Sigmoid colon (tissue), 7 donors: ENCODE results near the gene CYP46A1. TPM values are rescaled to one million over a fixed set of nuclear protein-coding genes. Genes with fewer than 3 reads are reported as not detected.

Experiments used
- DNase-seq: peaks from one replicate; pipeline ENCODE4 v3.0.0-alpha.2; 2019
- H3K27ac ChIP-seq, 4 donors: fragments of 200-600 bp; sonication (generic); one replicate each; pipeline ENCODE4 v1.5.1; 2016 to 2019; ENCODE audit warnings: mild to moderate bottlenecking in 1 of 4
- H3K27me3 ChIP-seq, 3 donors: fragments of 200-600 bp; sonication (generic); one replicate each; pipeline ENCODE4 v1.5.1; 2019; ENCODE audit warnings: mild to moderate bottlenecking in 1 of 3
- H3K36me3 ChIP-seq, 4 donors: fragments of 200-600 bp; sonication (generic); one replicate each; pipeline ENCODE4 v1.5.1; 2016 to 2019
- H3K4me1 ChIP-seq, 4 donors: fragments of 200-600 bp; sonication (generic); one replicate each; pipeline ENCODE4 v1.5.1; 2017 to 2019
- H3K4me3 ChIP-seq, 4 donors: fragments of 200-600 bp; sonication (generic); one replicate each; pipeline ENCODE4 v1.5.1; 2017 to 2019; ENCODE audit warnings: mild to moderate bottlenecking in 2 of 4, moderate library complexity in 1 of 4
- H3K9me3 ChIP-seq, 4 donors: fragments of 200-600 bp in 3 of 4; sonication (generic) in 3 of 4; one replicate each; pipeline versions ENCODE4 v1.5.1 to v1.6.1; 2013 to 2019
- CTCF ChIP-seq, 4 experiments: fragments of 450-650 bp in 3 of 4; fragments of 200-600 bp in 1 of 4; IDR thresholded peaks; one replicate each; pipeline ENCODE4 v1.5.1; 2016 to 2019; ENCODE audit warnings: antibody characterized with exemption in 4 of 4, mild to moderate bottlenecking in 3 of 4, moderate library complexity in 2 of 4
- EP300 ChIP-seq, 4 donors: sonication (generic); formaldehyde crosslinking; IDR thresholded peaks; one replicate each; pipeline ENCODE4 v1.6.1; 2017; ENCODE audit warnings: antibody characterized with exemption in 4 of 4
- POLR2A ChIP-seq, 2 donors: fragments of 450-650 bp; IDR thresholded peaks; one replicate each; pipeline ENCODE4 v1.6.1; 2016; ENCODE audit warnings: antibody characterized with exemption in 2 of 2, mild to moderate bottlenecking in 2 of 2, moderate library complexity in 2 of 2
- POLR2AphosphoS5 ChIP-seq, 4 donors: sonication (generic); formaldehyde crosslinking; IDR thresholded peaks; one replicate each; pipeline ENCODE4 v1.6.1; 2017; ENCODE audit warnings: antibody characterized with exemption in 4 of 4
- WGBS, 2 donors: extraction: QIAGEN DNeasy Blood & Tissue Kit; methylation state at CpG; one replicate each; pipeline ENCODE4 v1.1.7; 2013; 5-methylcytosine and 5-hydroxymethylcytosine counted together
- intact Hi-C: fragments of 100-400 bp; cut with DNase I; formaldehyde crosslinking; loops from one replicate; pipeline ENCODE4 v1.15.1; 2023
- polyA plus RNA-seq, 3 donors: library from polyadenylated mRNA; stranded (reverse); fragments of 200-250 nt; gene quantifications; one replicate each; pipeline ENCODE4 v1.2.3, GENCODE V29; 2013
- total RNA-seq, 4 donors: library from RNA; depleted of rRNA; stranded (reverse); fragments of >200 nt; gene quantifications; one replicate each; pipeline ENCODE4 v1.1.0, GENCODE V29; 2016
- donor health status: healthy with polysubstance abuse.
- donor health status: Bipolar disorder and iron deficiency.
- donor health status: healthy.

Gene CYP46A1
- total and polyA plus RNA-seq, 7 donors, result under 0.01 to 2.0 (median 0.84) TPM; not detected in 1

GRCh38 chr14:99675951-99676350, 8.1 kb upstream of the CYP46A1 start:
- 55 to 56% methylated on average over 10 of the region's 10 CpGs for WGBS, 2 donors
- no peak for DNase-seq
- no peaks in the 10 kb centered on the region for H3K36me3 ChIP-seq
- no peaks in the 10 kb centered on the region for H3K27me3 ChIP-seq
- peaks cover 0 to 4% (median 0%) of the 10 kb centered on the region in 4 donors for H3K4me1 ChIP-seq
- intact Hi-C loops, result no loop called here
- H3K27ac ChIP-seq, result no peak overlapping the region
- peaks cover 0 to 8% (median 3%) of the 10 kb centered on the region in 4 donors for H3K9me3 ChIP-seq
- TF ChIP-seq POLR2AphosphoS5 (IDR thresholded peaks at IDR 0.05), result no peak
- no peak overlapping the region for H3K4me3 ChIP-seq

- WGBS, 2 donors, result 64 to 77% methylated on average over 8 of the region's 8 CpGs
- Histone ChIP-seq H3K27ac (no peak overlapping the region), H3K4me3 (no peak overlapping the region), H3K9me3 (peaks cover 0 to 8% (median 3%) of the 10 kb centered on the region in 4 donors), H3K27me3 (peaks cover 0 to 4% (median 0%) of the 10 kb centered on the region in 3 donors), H3K4me1 (peaks cover 0 to 4% (median 0%) of the 10 kb centered on the region in 4 donors), H3K36me3 (no peaks in the 10 kb centered on the region)
- intact Hi-C loops, result no loop called here
- DNase-seq, result no peak
- TF ChIP-seq EP300 (IDR thresholded peaks at IDR 0.05) (no peak), CTCF (IDR thresholded peaks at IDR 0.05) (no peak), POLR2AphosphoS5 (IDR thresholded peaks at IDR 0.05) (no peak), POLR2A (IDR thresholded peaks at IDR 0.05) (no peak)
These were observed 7.4 kb upstream of the CYP46A1 start for GRCh38 chr14:99676657-99677056.

GRCh38 chr14:99677231-99678140, 6.6 kb upstream of the CYP46A1 start:
- H3K27ac ChIP-seq, result peak overlapping the region in 1 of 4 donors; percentile 18
- intact Hi-C loops, result no loop called here
- H3K4me3 ChIP-seq, result no peak overlapping the region
- TF ChIP-seq CTCF (IDR thresholded peaks at IDR 0.05) (no peak), POLR2A (IDR thresholded peaks at IDR 0.05) (no peak), EP300 (IDR thresholded peaks at IDR 0.05) (no peak), POLR2AphosphoS5 (IDR thresholded peaks at IDR 0.05) (no peak)
- H3K36me3 ChIP-seq, result no peaks in the 10 kb centered on the region
- H3K4me1 ChIP-seq, result peaks cover 0 to 4% (median 0%) of the 10 kb centered on the region in 4 donors
- DNase-seq, result no peak
- peaks cover 0 to 7% (median 0%) of the 10 kb centered on the region in 3 donors for H3K27me3 ChIP-seq
- peaks cover 0 to 8% (median 3%) of the 10 kb centered on the region in 4 donors for H3K9me3 ChIP-seq
- 75 to 87% methylated on average over 16 of the region's 16 CpGs for WGBS, 2 donors

GRCh38 chr14:99678198-99678597, 5.9 kb upstream of the CYP46A1 start:
- WGBS, 2 donors, result 95% methylated on average over 6 of the region's 6 CpGs
- DNase-seq, result no peak
- no peak for TF ChIP-seq CTCF (IDR thresholded peaks at IDR 0.05)
- no peak for TF ChIP-seq POLR2A (IDR thresholded peaks at IDR 0.05)
- no peak for TF ChIP-seq POLR2AphosphoS5 (IDR thresholded peaks at IDR 0.05)
- no peak for TF ChIP-seq EP300 (IDR thresholded peaks at IDR 0.05)

GRCh38 chr14:99679111-99679510, 5.0 kb upstream of the CYP46A1 start:
- no peaks in the 10 kb centered on the region for H3K36me3 ChIP-seq
- peaks cover 0 to 14% (median 8%) of the 10 kb centered on the region in 4 donors for H3K4me1 ChIP-seq
- 88% methylated on average over 2 of the region's 2 CpGs for WGBS, 2 donors
- peaks cover 0 to 7% (median 0%) of the 10 kb centered on the region in 3 donors for H3K27me3 ChIP-seq
- TF ChIP-seq EP300 (IDR thresholded peaks at IDR 0.05), result no peak
- TF ChIP-seq CTCF (IDR thresholded peaks at IDR 0.05), result no peak
- TF ChIP-seq POLR2A (IDR thresholded peaks at IDR 0.05), result no peak
- TF ChIP-seq POLR2AphosphoS5 (IDR thresholded peaks at IDR 0.05), result no peak
- H3K27ac ChIP-seq, result no peak overlapping the region
- peak; percentile 56 for DNase-seq
- intact Hi-C loops, result no loop called here
- H3K4me3 ChIP-seq, result no peak overlapping the region
- peaks cover 0 to 8% (median 3%) of the 10 kb centered on the region in 4 donors for H3K9me3 ChIP-seq

More at GRCh38 chr14:99678198-99678597, 5.9 kb upstream of the CYP46A1 start:
- intact Hi-C loops, result no loop called here
- H3K36me3 ChIP-seq, result no peaks in the 10 kb centered on the region
- H3K27me3 ChIP-seq, result peaks cover 0 to 7% (median 0%) of the 10 kb centered on the region in 3 donors
- peaks cover 0 to 11% (median 5%) of the 10 kb centered on the region in 4 donors for H3K4me1 ChIP-seq
- H3K27ac ChIP-seq, result no peak overlapping the region
- no peak overlapping the region for H3K4me3 ChIP-seq
- H3K9me3 ChIP-seq, result peaks cover 0 to 8% (median 3%) of the 10 kb centered on the region in 4 donors
